HG03378 (cell line): ENCODE data around the gene ATXN1.
"Not testable (repeated sequence)": the region's sequence is repeated elsewhere in the genome, so short reads cannot be mapped to it uniquely, and the experiment has no call there.

Experiments
- ATAC-seq: cut with Tn5 transposase; IDR thresholded peaks from one replicate; pipeline ENCODE4 v1.9.1; 2021; ENCODE audit warnings: mild to moderate bottlenecking, moderate library complexity; ENCODE audit not compliant: unreplicated experiment

Gene ATXN1

GRCh38 chr6:16277101-16277981, 483.9 kb downstream of the ATXN1 start:
- no peak for ATAC-seq

DNA sequence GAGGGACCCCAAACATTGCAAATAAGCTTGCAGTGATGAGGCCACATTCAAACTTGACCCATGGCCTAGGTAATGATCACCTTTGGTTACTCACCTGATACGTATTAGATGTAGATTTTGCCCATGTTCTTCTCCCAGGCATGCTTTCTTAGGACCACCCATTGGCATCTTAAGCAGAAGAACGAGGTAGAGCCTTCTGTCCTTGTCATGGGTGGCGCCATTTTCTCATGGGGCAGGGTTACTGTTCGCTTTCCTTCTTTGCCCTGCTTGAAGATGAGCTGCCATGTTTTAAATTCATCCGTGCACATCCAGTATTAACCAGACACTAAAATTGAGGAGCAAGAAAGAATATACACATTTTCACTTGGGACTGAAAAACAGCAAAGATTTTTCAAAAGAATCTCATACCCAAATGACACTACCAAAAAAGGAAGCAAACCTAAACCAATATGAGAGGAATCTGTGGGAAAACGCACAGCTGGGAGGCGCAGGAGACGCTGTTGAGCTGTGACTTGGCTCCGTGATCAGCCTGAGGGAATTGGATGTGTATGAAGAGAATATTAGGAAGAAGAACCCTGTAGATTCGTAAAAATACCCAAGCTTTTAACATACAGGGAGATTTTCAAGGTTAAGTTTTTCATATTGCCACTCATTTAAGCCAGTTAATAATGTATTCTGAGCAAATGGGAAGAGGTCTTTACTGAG, 486.2 kb downstream of the ATXN1 start:
- no peak for ATAC-seq

GRCh38 chr6:16274483-16274882, 486.8 kb downstream of the ATXN1 start:
- ATAC-seq = no peak

DNA sequence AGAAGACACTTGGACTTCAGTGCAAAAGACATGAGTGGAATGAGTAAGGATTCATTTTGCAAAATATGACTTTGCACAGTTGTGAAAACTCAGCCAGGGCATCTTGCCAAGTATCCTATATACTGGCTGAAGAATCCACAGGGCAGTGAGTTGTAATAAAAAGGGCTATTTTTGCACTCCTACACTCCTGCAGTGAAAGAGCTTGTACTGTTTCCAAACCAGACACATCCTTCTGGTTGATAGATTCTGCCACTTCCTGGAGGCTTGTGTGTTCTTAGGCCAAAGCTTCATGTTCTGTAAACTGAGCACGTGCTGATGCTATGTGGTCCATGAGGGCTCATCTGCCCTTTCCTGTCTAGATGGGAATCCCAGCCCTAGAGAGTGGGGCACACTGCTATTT, 488.0 kb downstream of the ATXN1 start:
- ATAC-seq = no peak

DNA sequence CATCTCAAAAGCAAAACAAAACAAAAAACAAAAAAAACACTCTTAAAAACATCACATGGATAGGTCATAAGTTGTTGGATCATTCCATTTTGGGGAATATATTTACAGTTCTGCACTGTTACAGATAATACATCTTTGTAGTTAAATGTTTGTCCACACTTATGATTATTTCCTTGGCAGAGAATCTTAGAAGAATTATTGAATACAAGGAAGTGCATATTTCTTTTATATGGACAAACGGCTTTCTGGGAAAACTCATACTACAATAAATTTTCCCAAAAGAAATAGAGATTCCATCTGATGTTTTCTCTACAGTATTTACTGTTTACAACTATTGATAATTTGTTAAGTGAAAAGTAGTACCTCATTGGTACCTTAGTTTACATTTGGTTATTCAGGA, 489.1 kb downstream of the ATXN1 start:
- no peak for ATAC-seq

GRCh38 chr6:16271428-16271827, 489.8 kb downstream of the ATXN1 start:
- no peak for ATAC-seq

- ATAC-seq = no peak
These were observed 491.0 kb downstream of the ATXN1 start for GRCh38 chr6:16270178-16270794.

DNA sequence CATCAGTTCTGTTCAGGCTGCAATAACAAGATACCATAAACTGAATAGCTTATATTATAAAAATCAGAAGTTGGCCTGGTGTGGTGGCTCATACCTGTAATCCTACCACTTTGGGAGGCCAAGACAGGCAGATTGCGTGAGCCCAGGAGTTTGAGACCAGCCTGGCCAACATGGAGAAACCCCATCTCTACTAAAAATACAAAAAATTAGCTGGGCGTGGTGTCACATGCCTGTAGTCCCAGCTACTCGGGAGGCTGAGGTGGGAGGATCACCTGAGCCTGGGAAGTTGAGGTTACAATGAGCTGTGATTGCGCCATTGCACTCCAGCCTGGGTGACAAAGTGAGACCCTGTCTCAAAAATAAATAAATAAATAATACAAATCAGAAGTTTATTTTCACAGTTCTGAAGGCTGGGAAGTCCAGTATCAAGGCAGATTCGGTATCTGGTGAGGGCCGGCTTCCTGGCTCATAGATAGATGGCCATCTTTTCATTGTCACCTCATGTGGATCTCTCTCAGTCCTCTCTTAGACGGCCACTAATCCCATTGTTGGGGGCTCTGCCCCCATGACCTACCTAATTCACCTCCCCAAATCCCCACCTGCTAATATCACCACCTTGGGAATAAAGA, 491.7 kb downstream of the ATXN1 start:
- not testable (repeated sequence) for ATAC-seq

DNA sequence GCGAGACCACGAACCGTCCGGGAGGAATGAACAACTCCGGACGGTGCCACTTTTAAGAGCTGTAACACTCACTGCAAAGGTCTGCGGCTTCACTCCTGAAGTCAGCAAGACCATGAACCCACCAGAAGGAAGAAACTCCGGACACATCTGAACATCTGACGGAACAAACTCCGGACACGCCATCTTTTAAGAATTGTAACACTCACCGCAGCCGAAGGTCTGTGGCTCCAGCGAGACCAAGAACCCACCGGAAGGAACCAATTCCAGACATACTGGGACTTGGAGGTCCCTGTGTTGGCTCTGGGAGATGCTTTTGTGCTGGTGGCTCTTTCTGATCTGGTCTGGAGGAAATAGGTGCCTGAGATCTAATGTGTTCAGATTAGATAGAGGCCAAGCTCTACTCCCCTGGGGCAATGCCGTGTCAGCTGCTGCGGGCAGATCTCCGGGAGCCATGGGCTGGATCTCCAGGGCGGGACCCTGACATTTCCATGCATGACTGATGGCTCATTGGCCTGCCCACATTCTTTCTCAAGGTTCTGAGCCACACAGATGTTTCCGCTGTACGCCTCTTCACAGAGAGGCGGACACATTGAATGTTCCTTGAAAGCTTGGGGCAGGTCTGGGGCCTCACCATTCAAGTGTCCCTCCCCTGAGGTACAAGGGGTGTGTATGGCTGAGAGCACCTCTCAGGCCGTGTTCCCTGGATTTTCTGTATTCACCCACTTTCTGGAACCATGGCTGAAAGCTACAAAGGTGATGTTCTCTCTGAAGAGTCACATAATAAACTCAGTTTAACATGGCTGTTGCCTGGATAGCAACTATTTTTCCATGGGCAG, 493.6 kb downstream of the ATXN1 start:
- no peak for ATAC-seq

GRCh38 chr6:16265351-16266341, 495.6 kb downstream of the ATXN1 start:
- ATAC-seq = no peak

- ATAC-seq = no peak
These were observed 496.5 kb downstream of the ATXN1 start for GRCh38 chr6:16264785-16265184.

DNA sequence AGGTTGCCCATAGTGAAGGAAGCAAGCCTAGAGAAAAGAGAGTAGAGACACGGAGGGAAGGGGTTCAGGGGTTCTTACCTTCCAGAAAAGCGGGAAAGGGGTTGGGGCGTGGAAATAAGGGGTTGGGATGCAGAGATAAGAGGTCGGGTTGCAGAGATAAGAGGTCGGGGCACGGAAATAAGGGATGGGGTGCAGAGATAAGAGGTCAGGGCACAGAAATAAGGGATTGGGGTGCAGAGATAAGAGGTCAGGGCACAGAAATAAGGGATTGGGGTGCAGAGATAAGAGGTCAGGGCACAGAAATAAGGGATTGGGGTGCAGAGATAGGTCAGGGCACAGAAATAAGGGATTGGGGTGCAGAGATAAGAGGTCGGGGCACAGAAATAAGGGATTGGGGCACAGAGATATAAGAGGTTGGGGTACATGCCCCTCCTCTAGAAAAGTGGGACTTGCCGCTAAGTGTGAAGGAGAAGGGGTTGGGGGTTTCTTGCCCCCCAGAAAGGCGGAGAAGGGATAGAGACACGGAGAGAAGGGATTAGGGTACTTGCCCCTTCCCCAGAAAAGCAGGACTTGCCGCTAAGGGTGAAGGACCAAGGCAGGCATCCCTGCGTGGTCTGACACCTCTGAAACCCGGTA, 497.7 kb downstream of the ATXN1 start:
- not testable (repeated sequence) for ATAC-seq

DNA sequence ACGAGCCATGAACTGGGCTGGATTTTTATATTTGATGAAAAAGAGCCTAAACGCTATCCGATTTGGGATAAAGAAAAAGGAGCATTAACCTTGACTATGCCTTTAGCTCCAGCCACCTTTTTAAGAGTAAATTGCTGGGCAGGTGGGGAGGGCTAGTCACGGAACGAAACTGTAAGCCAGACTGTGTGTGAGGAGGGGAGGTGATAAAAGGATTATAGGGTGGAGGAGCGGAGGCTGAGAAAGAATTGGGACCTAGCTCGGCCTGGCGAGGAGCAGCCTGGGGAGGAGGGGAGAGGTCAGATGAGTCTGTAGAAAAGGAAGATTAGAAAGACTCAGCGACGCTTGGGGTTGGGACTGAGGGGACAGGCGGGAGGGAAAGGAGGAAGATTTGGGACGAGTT, 498.5 kb downstream of the ATXN1 start:
- not testable (repeated sequence) for ATAC-seq

DNA sequence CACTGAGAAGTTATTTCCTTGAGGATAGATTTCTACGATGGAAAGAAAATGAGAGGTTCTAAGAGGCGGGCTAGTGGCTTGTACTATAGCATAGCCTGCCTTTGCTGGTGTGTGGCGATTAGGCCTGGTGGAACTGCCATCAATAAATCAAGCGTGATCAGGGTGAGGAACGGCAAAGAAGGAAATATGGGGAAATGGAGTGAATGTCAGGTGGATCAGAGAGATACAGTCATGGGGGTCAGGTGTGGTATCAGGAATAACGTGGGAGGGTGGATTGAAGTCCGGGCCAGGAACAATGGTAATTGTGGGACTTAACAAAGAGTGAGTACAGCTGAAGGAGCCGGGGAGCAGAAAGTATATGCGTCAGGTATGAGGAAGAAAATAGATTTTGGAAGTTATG, 500.7 kb downstream of the ATXN1 start:
- ATAC-seq = not testable (repeated sequence)

DNA sequence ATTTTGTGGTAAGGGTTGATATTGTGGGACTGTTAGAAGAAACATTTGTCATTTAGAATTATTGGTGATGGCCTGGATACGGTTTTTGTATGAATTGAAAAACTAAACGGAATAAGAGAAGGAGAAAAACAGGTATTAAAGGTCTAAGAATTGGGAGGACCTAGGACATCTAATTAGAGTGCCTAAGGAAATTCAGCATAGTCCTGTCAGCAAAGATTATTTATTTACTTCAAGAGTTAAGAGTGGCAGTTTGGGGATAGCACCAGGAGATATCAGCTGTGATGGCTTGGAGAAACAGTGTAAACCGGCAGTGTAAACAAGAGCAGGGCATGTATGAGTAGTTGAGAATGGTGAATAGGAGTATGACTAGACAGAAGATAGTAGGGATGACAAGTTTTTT, 501.7 kb downstream of the ATXN1 start:
- not testable (repeated sequence) for ATAC-seq

DNA sequence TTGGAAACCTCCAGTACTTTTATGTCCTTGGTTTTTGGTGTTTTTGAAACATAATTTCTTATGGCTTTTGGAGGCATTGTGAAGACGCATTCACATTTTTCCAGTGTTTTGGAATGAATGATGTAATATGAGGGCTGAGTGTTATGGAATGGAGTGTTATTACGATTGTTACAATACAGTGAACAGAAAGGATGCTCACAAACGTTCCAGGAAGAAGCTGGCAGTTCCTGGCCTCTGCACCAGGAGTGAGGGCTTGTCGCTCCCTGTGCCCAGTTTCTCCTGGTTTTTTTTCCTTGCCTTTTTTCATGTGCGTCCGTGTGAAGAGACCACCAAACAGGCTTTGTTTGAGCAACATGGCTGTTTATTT, 502.6 kb downstream of the ATXN1 start:
- no peak for ATAC-seq

- no peak for ATAC-seq
These were observed 503.1 kb downstream of the ATXN1 start for GRCh38 chr6:16257999-16258708.

- ATAC-seq = no peak
These were observed 504.5 kb downstream of the ATXN1 start for GRCh38 chr6:16256781-16257180.
